SK-N-SH treated with all-trans-retinoic acid at 6 μM for 48 hours (cell line): Measurements from ENCODE around the gene PCDHB6.

Experiments used
- CREB5 ChIP-seq: fragments of 250-450 bp; sonication (Bioruptor Pico); IDR thresholded peaks from 2 replicates; pipeline ENCODE4 v1.5.1; 2020; ENCODE audit warnings: low read depth, mild to moderate bottlenecking, moderate library complexity
- TCF4 ChIP-seq: fragments of 250-450 bp; sonication (Bioruptor Pico); IDR thresholded peaks from 2 replicates; pipeline ENCODE4 v1.8.0; 2021; ENCODE audit warnings: mild to moderate bottlenecking, moderate library complexity, borderline replicate concordance

- no peak for TF ChIP-seq TCF4 (CRISPR knock-in tag)
- no peak for TF ChIP-seq CREB5 (CRISPR knock-in tag)
Observed at GRCh38 chr5:141127305-141127704, 22.6 kb upstream of the PCDHB6 start.
